Iris pigment epithelial cell (primary cell): Measurements from ENCODE around the gene ANKDD1B.

Source experiments
- DNase-seq: peaks from one replicate; pipeline ENCODE4 v3.0.0-alpha.2; 2011; ENCODE audit warnings: low read depth

ANKDD1B gene

GRCh38 chr5:75616971-75617621 is 5.8 kb downstream of the ANKDD1B start:
- DNase-seq = peak; percentile 41

- peak; percentile 93 for DNase-seq
Observed at GRCh38 chr5:75617736-75618352, 6.6 kb downstream of the ANKDD1B start.

- no peak for DNase-seq
Observed at GRCh38 chr5:75620184-75620959, 9.1 kb downstream of the ANKDD1B start.

DNA sequence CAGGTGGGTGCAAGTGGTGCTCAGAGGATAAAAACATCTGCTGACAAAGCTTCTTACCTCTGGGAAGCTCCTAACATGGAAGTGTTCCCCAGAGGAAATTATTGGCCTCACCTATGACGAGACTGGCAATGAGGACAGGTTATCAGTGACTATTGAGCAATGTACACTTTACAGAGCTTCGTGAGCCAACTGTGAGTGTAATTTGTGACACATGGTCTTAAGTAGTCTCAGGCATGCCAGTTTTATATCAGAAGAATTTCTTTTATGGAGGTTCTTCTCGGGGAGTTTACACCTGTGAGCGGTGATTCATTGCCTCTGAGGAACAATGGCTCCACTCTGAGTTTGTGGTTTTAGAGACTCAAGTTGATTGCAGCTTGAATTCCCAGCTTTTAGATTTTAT is 11.3 kb downstream of the ANKDD1B start:
- peak; percentile 46 for DNase-seq

DNA sequence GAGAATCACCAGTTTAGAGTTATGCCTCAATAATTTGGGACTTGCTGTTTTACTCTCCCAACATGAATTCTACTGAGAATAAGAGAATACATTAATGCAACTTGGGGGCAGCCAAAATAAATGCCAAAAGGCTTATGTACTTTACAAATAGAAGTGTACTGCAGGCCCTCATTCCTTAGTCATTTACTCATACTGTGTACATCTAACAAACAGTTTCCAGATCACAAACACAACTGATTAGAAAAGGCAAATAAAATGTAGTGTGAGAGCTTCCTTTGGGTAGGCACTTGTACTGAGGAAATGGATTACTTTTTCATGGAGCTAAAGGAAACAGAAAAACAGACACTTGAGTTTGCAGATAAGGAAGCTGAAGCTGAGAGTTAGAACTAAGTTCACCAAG is 12.6 kb downstream of the ANKDD1B start:
- peak; percentile 71 for DNase-seq

DNA sequence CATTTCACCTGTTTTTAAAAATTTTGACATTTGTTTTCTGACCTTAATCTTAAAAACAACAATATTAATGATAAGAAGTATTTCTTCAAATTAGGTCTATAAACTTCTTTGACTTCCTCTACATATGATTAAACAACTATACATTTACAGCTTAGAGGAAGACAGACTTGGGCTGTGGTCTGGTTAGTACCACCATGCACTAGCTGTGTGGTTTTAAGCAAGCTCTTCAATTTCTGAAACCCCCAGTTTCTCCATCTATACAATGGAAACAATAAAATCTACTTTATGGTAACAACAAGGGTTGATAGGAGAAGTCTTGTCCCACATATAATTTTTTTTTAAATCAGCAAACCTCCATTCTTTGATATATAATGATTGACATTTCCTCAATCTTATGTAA is 15.7 kb downstream of the ANKDD1B start:
- no peak for DNase-seq

- DNase-seq = no peak
Observed at GRCh38 chr5:75627801-75628200, 16.5 kb downstream of the ANKDD1B start.

DNA sequence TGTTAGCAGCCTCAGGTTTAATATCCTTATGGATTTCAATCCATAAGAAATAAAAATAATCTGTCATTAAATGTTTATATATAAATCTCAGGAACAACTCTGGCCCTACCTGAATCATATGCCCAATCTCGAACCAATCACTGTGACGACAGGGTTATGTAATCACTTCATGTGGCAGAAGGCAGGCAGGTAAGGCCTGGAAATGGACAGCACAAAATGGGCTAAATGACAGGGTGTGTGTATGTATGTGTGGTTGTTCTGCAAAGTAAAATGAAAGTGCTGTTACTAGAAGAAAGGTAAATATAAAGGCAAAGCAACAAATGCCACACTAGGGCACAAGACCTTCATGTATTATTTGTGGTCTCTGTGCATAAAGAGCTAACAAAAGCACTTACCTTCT is 19.6 kb downstream of the ANKDD1B start:
- no peak for DNase-seq

DNA sequence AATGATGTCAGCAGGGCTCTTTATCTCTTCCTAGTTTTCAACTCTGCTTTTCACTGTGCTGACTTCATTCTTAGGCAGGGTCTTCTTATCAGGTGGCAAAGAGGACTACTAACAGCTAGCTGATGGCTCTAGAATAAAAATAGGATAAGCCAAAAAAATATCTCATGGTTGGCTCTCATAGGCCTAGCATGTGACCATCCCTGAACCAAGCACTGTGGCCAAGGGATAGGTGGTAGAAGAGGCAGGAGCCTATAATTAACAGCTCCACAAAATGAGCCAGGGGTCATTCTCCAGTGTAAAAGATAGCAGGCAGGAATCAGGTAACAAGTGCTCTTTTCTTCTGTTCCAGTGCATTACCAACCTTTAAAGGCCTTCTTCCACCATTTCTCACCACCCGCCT is 21.1 kb downstream of the ANKDD1B start:
- DNase-seq = no peak

GRCh38 chr5:75637949-75638348 is 26.7 kb downstream of the ANKDD1B start:
- no peak for DNase-seq

- peak; percentile 46 for DNase-seq
Observed at GRCh38 chr5:75639535-75640311, 28.5 kb downstream of the ANKDD1B start.

- DNase-seq = peak; percentile 95
Observed at GRCh38 chr5:75640395-75640794, 29.1 kb downstream of the ANKDD1B start.

DNA sequence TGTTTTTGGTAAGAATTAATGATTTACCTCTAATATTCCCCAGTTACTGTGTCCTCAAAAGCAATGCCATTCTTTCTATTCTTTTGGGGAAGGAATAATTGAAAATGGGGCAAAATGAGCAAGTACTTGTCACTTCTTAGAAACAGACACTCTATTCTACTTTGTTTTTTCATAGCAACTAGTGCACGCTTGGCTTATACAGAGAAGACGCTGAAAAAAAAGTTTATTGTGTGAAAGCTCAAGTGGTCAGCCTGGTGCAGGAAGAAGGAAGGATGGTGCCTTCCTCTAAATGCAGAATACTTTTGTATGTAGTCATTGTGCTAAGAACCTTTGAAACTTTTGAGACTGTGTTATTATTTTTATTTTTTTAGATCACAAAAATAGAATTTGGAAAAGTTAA is 29.6 kb downstream of the ANKDD1B start:
- peak; percentile 29 for DNase-seq

DNA sequence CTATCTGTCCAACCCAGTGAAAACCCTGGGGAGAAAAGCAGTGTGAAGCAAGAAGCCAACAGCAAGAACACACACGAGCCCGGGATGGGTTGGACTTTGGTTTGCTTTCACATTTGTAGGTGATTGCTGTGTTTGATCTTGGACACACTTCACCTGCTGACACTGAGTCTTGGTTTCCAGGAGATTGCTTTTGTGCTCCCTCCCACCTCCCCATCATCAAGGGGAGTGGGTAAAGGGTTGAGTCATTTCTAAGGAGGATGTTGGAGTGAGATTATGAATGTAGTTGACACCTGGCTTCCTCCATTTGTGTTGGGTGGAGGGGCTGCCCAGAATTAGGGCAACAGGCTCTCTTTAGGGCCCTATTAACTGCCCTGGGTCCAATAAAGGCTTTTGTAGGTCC is 37.5 kb downstream of the ANKDD1B start:
- no peak for DNase-seq

DNA sequence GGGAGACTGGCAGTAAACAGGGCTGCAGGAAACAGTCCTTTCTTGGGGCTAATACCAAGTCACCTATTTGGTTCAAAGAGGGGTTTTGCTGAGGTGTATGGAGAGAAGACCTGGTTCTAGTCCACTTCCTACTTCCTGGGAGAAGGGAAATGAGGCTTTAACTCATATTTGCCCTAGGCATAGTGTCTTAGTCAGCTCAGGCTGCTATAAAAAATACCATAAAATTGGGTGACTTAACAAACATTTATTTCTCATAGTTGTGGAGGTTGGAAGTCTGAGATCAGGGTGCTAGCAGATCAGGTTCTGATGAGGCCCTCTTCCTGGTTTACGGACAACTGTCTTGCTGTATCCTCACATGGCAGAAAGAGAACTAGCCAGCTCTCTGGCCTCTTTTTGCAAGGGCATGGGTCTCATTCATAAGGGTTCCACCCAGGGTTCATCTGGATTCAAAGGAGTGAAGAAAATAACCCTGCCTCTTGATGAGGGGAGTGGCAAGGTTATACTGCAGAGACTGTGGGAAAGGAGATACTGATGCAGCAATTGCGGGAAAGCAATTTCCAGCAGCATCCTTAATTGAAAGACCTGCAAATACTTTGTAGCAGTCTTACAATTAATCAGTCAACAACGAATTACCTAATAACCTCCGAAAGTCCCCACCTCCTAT is 40.5 kb downstream of the ANKDD1B start:
- DNase-seq = no peak

- DNase-seq = no peak
Observed at GRCh38 chr5:75653521-75653920, 42.3 kb downstream of the ANKDD1B start.

GRCh38 chr5:75654693-75655295 is 43.5 kb downstream of the ANKDD1B start:
- DNase-seq = no peak

DNA sequence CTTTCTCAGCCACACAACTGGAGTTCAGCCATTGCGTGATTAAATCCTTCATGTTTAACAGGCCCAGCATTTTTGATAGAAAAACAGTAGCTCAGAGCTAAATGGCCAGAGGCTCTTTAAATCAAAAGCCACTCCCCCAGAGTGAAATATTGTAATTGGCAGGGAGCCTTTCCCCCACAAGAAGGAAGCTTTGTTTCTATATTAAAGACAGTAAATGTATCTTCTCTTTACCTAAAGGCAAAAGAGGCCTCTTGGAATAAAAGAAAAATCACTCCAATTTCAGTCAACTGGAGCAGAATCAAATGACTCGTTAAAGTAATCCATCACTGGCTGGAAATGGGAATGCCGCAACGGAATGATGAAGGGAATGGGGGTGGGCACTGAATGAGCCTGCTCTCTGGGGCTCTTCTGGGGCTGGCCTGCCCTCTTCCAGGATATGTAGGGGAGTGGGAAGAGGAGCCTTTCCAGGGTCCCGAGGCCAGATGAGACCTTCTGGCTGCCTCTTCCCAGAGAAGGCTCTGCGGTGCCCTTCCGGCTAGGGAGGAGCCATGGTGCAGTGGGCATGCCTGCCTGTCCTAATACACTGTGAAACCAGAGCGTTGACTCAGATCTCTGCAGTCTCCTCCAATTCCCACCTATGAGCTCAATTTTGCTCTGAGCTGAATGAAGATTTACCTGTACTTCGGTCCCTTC is 45.2 kb downstream of the ANKDD1B start:
- DNase-seq = peak; percentile 68

DNA sequence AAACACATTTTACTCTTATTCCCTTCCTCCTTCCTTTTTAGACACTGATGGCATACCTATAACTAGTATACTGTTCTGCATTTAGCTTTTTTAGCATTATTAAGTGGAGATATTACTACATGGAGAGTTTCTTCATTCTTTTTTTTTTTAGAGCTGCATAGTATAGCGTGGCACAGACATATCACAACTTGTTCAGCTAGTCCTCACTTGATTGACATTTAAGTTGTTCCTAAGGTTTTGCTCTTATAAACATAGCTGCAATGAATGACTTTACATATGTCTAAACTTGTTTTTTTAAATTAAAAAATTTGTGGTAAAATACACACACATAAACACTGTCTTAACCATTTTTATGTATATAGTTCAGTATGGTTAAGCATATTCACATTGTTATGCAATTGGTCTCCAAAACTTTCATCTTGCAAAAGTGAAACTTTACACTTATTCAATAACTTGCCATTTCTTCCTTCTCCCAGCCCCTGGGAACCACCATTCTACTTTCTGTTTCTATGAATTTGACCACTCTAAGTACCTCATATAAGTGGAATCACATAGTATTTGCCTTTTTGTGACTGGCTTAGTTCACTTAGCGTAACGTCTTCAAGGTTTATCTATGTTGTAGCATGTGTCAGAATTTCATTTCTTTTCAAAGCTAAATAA is 48.7 kb downstream of the ANKDD1B start:
- no peak for DNase-seq
